Cardiac fibroblast (primary cell): ENCODE data around the gene KCND3.
"Not testable (repeated sequence)": the region's sequence is repeated elsewhere in the genome, so short reads cannot be mapped to it uniquely, and the experiment has no call there.

ENCODE experiments used
- DNase-seq, 2 donors: peaks; one replicate each; pipeline versions ENCODE4 v3.0.0 to v3.0.0-alpha.2; 2010; ENCODE audit warnings: low read depth in 2 of 2
- H3K4me3 ChIP-seq, 2 donors: replicated peaks in 1 of 2; 1 replicate in 1 of 2; 2 replicates in 1 of 2; pipeline ENCODE4 v1.5.1; 2011; ENCODE audit warnings: low read depth in 2 of 2, low read length in 2 of 2, mild to moderate bottlenecking in 2 of 2, moderate library complexity in 1 of 2
- CTCF ChIP-seq: IDR thresholded peaks from one replicate; pipeline ENCODE4 v1.5.1; 2011; ENCODE audit warnings: low read depth, mild to moderate bottlenecking, low read length, inconsistent platforms

KCND3 gene

GRCh38 chr1:111802984-111803383 lies 186.5 kb downstream of the KCND3 start:
- TF ChIP-seq CTCF, result no peak
- no peak overlapping the region for H3K4me3 ChIP-seq
- DNase-seq, result no peak

GRCh38 chr1:111802110-111802509 lies 187.4 kb downstream of the KCND3 start:
- no peak overlapping the region for H3K4me3 ChIP-seq
- TF ChIP-seq CTCF, result no peak
- no peak for DNase-seq

- H3K4me3 ChIP-seq, result no peak overlapping the region
- no peak for TF ChIP-seq CTCF
Observed at GRCh38 chr1:111801071-111801850, 188.2 kb downstream of the KCND3 start.

GRCh38 chr1:111799722-111800121 lies 189.7 kb downstream of the KCND3 start:
- H3K4me3 ChIP-seq, DNase-seq: not testable (repeated sequence)

More at GRCh38 chr1:111801071-111801850, 188.2 kb downstream of the KCND3 start:
- DNase-seq, result no peak

- DNase-seq, result no peak
- TF ChIP-seq CTCF, result no peak
- no peak overlapping the region for H3K4me3 ChIP-seq
Observed at GRCh38 chr1:111798580-111798979, 190.9 kb downstream of the KCND3 start.

GRCh38 chr1:111795401-111795800 lies 194.1 kb downstream of the KCND3 start:
- no peak overlapping the region for H3K4me3 ChIP-seq
- TF ChIP-seq CTCF, result no peak
- DNase-seq, result no peak

- no peak for TF ChIP-seq CTCF
- H3K4me3 ChIP-seq, result no peak overlapping the region
- DNase-seq, result no peak
Observed at GRCh38 chr1:111793923-111794322, 195.5 kb downstream of the KCND3 start.
